Measurements from ENCODE around the gene BPGM. TPM values are rescaled to one million over a fixed set of nuclear protein-coding genes. Genes with fewer than 3 reads are reported as not detected.

Gene BPGM
- total and polyA plus RNA-seq, 4 donors: 14.3 to 59.8 (median 19.5) TPM

- DNase-seq: peak in 2 of 3 donors; percentile 22 to 44
- Histone ChIP-seq H3K36me3 (ENCODE audit: control insufficient read depth in 4 of 4, insufficient read depth in 4 of 4, low read length in 4 of 4) (no peaks in the 10 kb centered on the region), H3K4me1 (ENCODE audit: control insufficient read depth in 5 of 5, insufficient read depth in 5 of 5, low read length in 5 of 5) (peaks cover 0 to 4% (median 0%) of the 10 kb centered on the region in 5 donors), H3K9ac (ENCODE audit: insufficient read depth in 1 of 2, low read length in 2 of 2) (no peak overlapping the region), H3K27ac (ENCODE audit: low read depth in 1 of 2, low read length in 1 of 2) (no peak overlapping the region), H3K27me3 (ENCODE audit: control insufficient read depth in 3 of 3, insufficient read depth in 3 of 3, low read length in 2 of 3) (peaks cover 0 to 2% (median 0%) of the 10 kb centered on the region in 3 donors), H3K4me3 (no peak overlapping the region), H3K9me3 (ENCODE audit: control insufficient read depth in 4 of 4, insufficient read depth in 3 of 4, low read length in 3 of 4) (no peaks in the 10 kb centered on the region)
- no peak for ATAC-seq (ENCODE audit: insufficient read depth, low FRiP score)
- peak; percentile 58 for TF ChIP-seq CTCF (IDR thresholded peaks at IDR 0.05; ENCODE audit: control extremely low read depth, extremely low read depth)
- WGBS, 2 donors: 33 to 38% methylated on average over 5 of the region's 5 CpGs
These were observed 13.6 kb upstream of the BPGM start for GRCh38 chr7:134632937-134633540.

- Histone ChIP-seq H3K27ac (ENCODE audit: low read depth in 1 of 2, low read length in 1 of 2) (no peak overlapping the region), H3K4me1 (ENCODE audit: control insufficient read depth in 5 of 5, insufficient read depth in 5 of 5, low read length in 5 of 5) (peaks cover 0 to 4% (median 0%) of the 10 kb centered on the region in 5 donors), H3K27me3 (ENCODE audit: control insufficient read depth in 3 of 3, insufficient read depth in 3 of 3, low read length in 2 of 3) (no peaks in the 10 kb centered on the region), H3K9ac (ENCODE audit: insufficient read depth in 1 of 2, low read length in 2 of 2) (no peak overlapping the region), H3K36me3 (ENCODE audit: control insufficient read depth in 4 of 4, insufficient read depth in 4 of 4, low read length in 4 of 4) (no peaks in the 10 kb centered on the region), H3K4me3 (no peak overlapping the region), H3K9me3 (ENCODE audit: control insufficient read depth in 4 of 4, insufficient read depth in 3 of 4, low read length in 3 of 4) (no peaks in the 10 kb centered on the region)
- 8 to 28% methylated on average over 2 of the region's 2 CpGs for WGBS, 2 donors
- DNase-seq (peak in 2 of 3 donors; percentile 19 to 46), ATAC-seq (ENCODE audit: insufficient read depth, low FRiP score) (peak; percentile 53)
- no peak for TF ChIP-seq CTCF (IDR thresholded peaks at IDR 0.05; ENCODE audit: control extremely low read depth, extremely low read depth)
These were observed 10.6 kb upstream of the BPGM start for GRCh38 chr7:134636008-134636449.

- Histone ChIP-seq H3K9ac (ENCODE audit: insufficient read depth in 1 of 2, low read length in 2 of 2) (no peak overlapping the region), H3K4me1 (ENCODE audit: control insufficient read depth in 5 of 5, insufficient read depth in 5 of 5, low read length in 5 of 5) (peaks cover 0 to 4% (median 0%) of the 10 kb centered on the region in 5 donors), H3K27ac (ENCODE audit: low read depth in 1 of 2, low read length in 1 of 2) (no peak overlapping the region), H3K36me3 (ENCODE audit: control insufficient read depth in 4 of 4, insufficient read depth in 4 of 4, low read length in 4 of 4) (no peaks in the 10 kb centered on the region), H3K27me3 (ENCODE audit: control insufficient read depth in 3 of 3, insufficient read depth in 3 of 3, low read length in 2 of 3) (no peaks in the 10 kb centered on the region), H3K4me3 (no peak overlapping the region), H3K9me3 (ENCODE audit: control insufficient read depth in 4 of 4, insufficient read depth in 3 of 4, low read length in 3 of 4) (no peaks in the 10 kb centered on the region)
- TF ChIP-seq CTCF (IDR thresholded peaks at IDR 0.05; ENCODE audit: control extremely low read depth, extremely low read depth): no peak
- DNase-seq: no peak
- no peak for ATAC-seq (ENCODE audit: insufficient read depth, low FRiP score)
- WGBS, 2 donors: 88 to 93% methylated on average over 4 of the region's 4 CpGs
These were observed 9.2 kb upstream of the BPGM start for GRCh38 chr7:134637441-134637840.
